Endothelial cell of umbilical vein (primary cell): ENCODE measurements around the gene SLC1A7. TPM values are rescaled to one million over a fixed set of nuclear protein-coding genes. Genes with fewer than 3 reads are reported as not detected.

ENCODE experiments used
- BruUV-seq: library from RNA; stranded (reverse); fragments of 400-500 nt; replicated peaks from 2 replicates; lab custom pipeline; 2021; lab: Mats Ljungman, UMichigan
- CTCF ChIA-PET: fragments of 300-600, 350-600 bp; sonication (Branson Sonifier 250); formaldehyde crosslinking; loops from one replicate; lab custom pipeline; 2021; ENCODE audit warnings: antibody characterized with exemption, inconsistent platforms; lab: Charles Lee
- POLR2A ChIA-PET: fragments of 300-600, 350-600 bp; sonication (Branson Sonifier 250); formaldehyde crosslinking; loops from one replicate; lab custom pipeline; 2021; ENCODE audit warnings: antibody characterized with exemption, inconsistent platforms; lab: Charles Lee
- DNase-seq: peaks from one replicate; pipeline ENCODE4 v3.0.0-alpha.2; 2011; ENCODE audit warnings: low read depth, low spot score
- FAIRE-seq: peaks from 2 replicates; lab custom pipeline; 2011; peaks lifted over from hg19 to GRCh38; lab: Jason Lieb, UNC
- H2AFZ ChIP-seq: 2 replicates; pipeline ENCODE4 v1.6.0; 2012; ENCODE audit warnings: low read depth, low read length, control low read depth, inconsistent platforms
- H3K27ac ChIP-seq: 2 replicates; pipeline ENCODE4 v1.5.1; 2011; ENCODE audit warnings: low read depth, mild to moderate bottlenecking, control low read depth, low read length, moderate library complexity; ENCODE audit not compliant: insufficient read depth
- H3K27me3 ChIP-seq, 2 experiments: 2 replicates each; pipeline versions ENCODE4 v1.6.0 to v1.6.1; 2011; ENCODE audit warnings: low read length in 2 of 2, mixed read lengths in 1 of 2; ENCODE audit not compliant: control insufficient read depth in 2 of 2, insufficient read depth in 2 of 2
- H3K36me3 ChIP-seq, 2 experiments: 2 replicates in 1 of 2; 3 replicates in 1 of 2; pipeline ENCODE4 v1.5.1; 2011; ENCODE audit warnings: low read length in 2 of 2, mild to moderate bottlenecking in 1 of 2, moderate library complexity in 1 of 2; ENCODE audit not compliant: control insufficient read depth in 2 of 2, insufficient read depth in 2 of 2; ENCODE audit errors: extremely low read depth in 1 of 2
- H3K4me1 ChIP-seq: 3 replicates; pipeline ENCODE4 v1.5.1; 2011; ENCODE audit warnings: mild to moderate bottlenecking, low read length; ENCODE audit not compliant: control insufficient read depth, insufficient read depth; ENCODE audit errors: extremely low read depth
- H3K4me2 ChIP-seq: 2 replicates; pipeline ENCODE4 v1.6.1; 2011; ENCODE audit warnings: low read length, control low read depth, mixed read lengths; ENCODE audit not compliant: insufficient read depth
- H3K4me3 ChIP-seq, 3 experiments: fragments of 200-600 bp in 1 of 3; sonication (generic), shearing (Covaris generic) in 1 of 3; replicated peaks in 1 of 3; 2 replicates each; pipeline ENCODE4 v1.5.1; 2011 to 2016; ENCODE audit warnings: control low read depth in 3 of 3, low read length in 3 of 3, mild to moderate bottlenecking in 2 of 3, inconsistent platforms in 1 of 3, low read depth in 1 of 3, moderate library complexity in 1 of 3; ENCODE audit not compliant: insufficient read depth in 1 of 3
- H3K79me2 ChIP-seq: 2 replicates; pipeline ENCODE4 v1.6.0; 2012; ENCODE audit warnings: low read length, inconsistent platforms; ENCODE audit not compliant: control insufficient read depth, insufficient read depth
- H3K9ac ChIP-seq: replicated peaks from 2 replicates; pipeline ENCODE3; 2011; ENCODE audit warnings: low read length, control low read depth; ENCODE audit not compliant: insufficient read depth; ENCODE audit errors: extremely low read depth
- H3K9me1 ChIP-seq: replicated peaks from 3 replicates; pipeline ENCODE4 v1.6.0; 2011; ENCODE audit warnings: mild to moderate bottlenecking, low read length; ENCODE audit not compliant: control insufficient read depth, insufficient read depth; ENCODE audit errors: extremely low read depth
- H3K9me3 ChIP-seq: replicated peaks from 2 replicates; pipeline ENCODE4 v1.5.1; 2012; ENCODE audit warnings: low read length, inconsistent platforms; ENCODE audit not compliant: control insufficient read depth, insufficient read depth
- H4K20me1 ChIP-seq: replicated peaks from 2 replicates; pipeline ENCODE3; 2011; ENCODE audit warnings: mild to moderate bottlenecking, low read length; ENCODE audit not compliant: control insufficient read depth, insufficient read depth; ENCODE audit errors: extremely low read depth
- CTCF ChIP-seq, 2 donors: IDR thresholded peaks; 1 replicate in 1 of 2; 2 replicates in 1 of 2; pipeline ENCODE4 v1.5.1; 2011; ENCODE audit warnings: low read length in 2 of 2, mild to moderate bottlenecking in 2 of 2, moderate library complexity in 2 of 2, control low read depth in 1 of 2, inconsistent platforms in 1 of 2, low read depth in 1 of 2; ENCODE audit not compliant: insufficient read depth in 1 of 2; ENCODE audit errors: extremely low read depth in 1 of 2
- EZH2 ChIP-seq: IDR thresholded peaks from 2 replicates; pipeline ENCODE4 v1.6.1; 2012; ENCODE audit warnings: borderline replicate concordance, low read depth, mild to moderate bottlenecking, moderate library complexity, low read length, inconsistent platforms; ENCODE audit not compliant: severe bottlenecking
- FOS ChIP-seq: IDR thresholded peaks from 2 replicates; pipeline ENCODE4 v1.6.1; 2011; ENCODE audit warnings: mild to moderate bottlenecking, low read length, moderate library complexity, borderline replicate concordance; ENCODE audit not compliant: insufficient read depth
- GATA2 ChIP-seq: IDR thresholded peaks from 2 replicates; pipeline ENCODE4 v1.7.0; 2011; ENCODE audit warnings: low read depth, mild to moderate bottlenecking, moderate library complexity, mixed read lengths, low read length; ENCODE audit not compliant: insufficient read length, insufficient read depth
- JUN ChIP-seq: IDR thresholded peaks from 2 replicates; pipeline ENCODE4 v1.6.1; 2011; ENCODE audit warnings: borderline replicate concordance, low read depth; ENCODE audit not compliant: insufficient read length, insufficient read depth
- MYC ChIP-seq: IDR thresholded peaks from one replicate; pipeline ENCODE4 v1.6.1; 2011; ENCODE audit warnings: mild to moderate bottlenecking, low read depth, low read length
- POLR2A ChIP-seq: IDR thresholded peaks from 2 replicates; pipeline ENCODE4 v1.6.1; 2012; ENCODE audit warnings: low read depth, mild to moderate bottlenecking, control low read depth, low read length
- POLR2AphosphoS5 ChIP-seq: IDR thresholded peaks from 2 replicates; pipeline ENCODE4 v1.6.1; 2012; ENCODE audit warnings: low read depth, mild to moderate bottlenecking, control low read depth, low read length, moderate library complexity; ENCODE audit not compliant: insufficient read depth
- dilution Hi-C: fragments of 300-500 bp; cut with MboI; formaldehyde crosslinking; loops from one replicate; pipeline ENCODE4 v1.15.0; 2019; ENCODE audit warnings: low sequenced_read_pairs; ENCODE audit not compliant: extremely low pct_ligation_motif_present
- intact Hi-C: fragments of 100-400 bp; cut with micrococcal nuclease; formaldehyde crosslinking; loops from one replicate; pipeline ENCODE4 v1.10.0; 2022
- polyA plus RNA-seq, 4 experiments: library from polyadenylated mRNA; depleted of rRNA in 3 of 4; stranded (reverse) in 3 of 4; unstranded in 1 of 4; fragments of >200 nt; gene quantifications; 2 replicates each; pipeline versions ENCODE4 v1.2.1 to v1.2.3, GENCODE V29; 2011 to 2012; ENCODE audit warnings: missing spikeins in 1 of 4
- total RNA-seq: library from RNA; stranded (reverse); gene quantifications from 2 replicates; pipeline ENCODE4 v1.2.3, GENCODE V29; 2021
- TF ChIP-seq, protein P1 (sequence below): IDR thresholded peaks from 2 replicates; pipeline ENCODE4 v1.6.1; 2011; ENCODE audit not compliant: insufficient read depth, insufficient read length

The SLC1A7 gene
- total and polyA plus RNA-seq, 2 donors (not counting 3 experiments of a cell fraction or from before 2014, with no cell fraction given), result not detected

GRCh38 chr1:53160924-53161378 lies 18.5 kb upstream of the SLC1A7 start:
- CTCF ChIA-PET, result interaction anchor here (1.0 to 1.1 kb wide), 2 partner anchors 20 to 21 kb away, joined by 3 to 5 read pairs; no protein-coding TSS in a partner anchor
- H4K20me1 ChIP-seq, result no peaks in the 10 kb centered on the region
- POLR2A ChIA-PET, result no interaction called here
- peaks cover 6 to 12% of the 10 kb centered on the region in 2 experiments for H3K27me3 ChIP-seq
- no peak overlapping the region for H3K4me2 ChIP-seq
- no peaks in the 10 kb centered on the region for H3K79me2 ChIP-seq
- FAIRE-seq, result no peak
- TF ChIP-seq POLR2AphosphoS5, result no peak
- TF ChIP-seq POLR2A, result no peak
- TF ChIP-seq, protein P1, sequence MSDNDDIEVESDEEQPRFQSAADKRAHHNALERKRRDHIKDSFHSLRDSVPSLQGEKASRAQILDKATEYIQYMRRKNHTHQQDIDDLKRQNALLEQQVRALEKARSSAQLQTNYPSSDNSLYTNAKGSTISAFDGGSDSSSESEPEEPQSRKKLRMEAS, result no peak
- TF ChIP-seq CTCF (IDR thresholded peaks at IDR 0.05; ENCODE audit: extremely low read depth in 1 of 2, insufficient read depth in 1 of 2, low read depth in 1 of 2, low read length in 2 of 2), result no peak
- no peak for TF ChIP-seq MYC
- TF ChIP-seq FOS, result no peak
- TF ChIP-seq JUN, result no peak
- no peak for TF ChIP-seq EZH2
- TF ChIP-seq GATA2, result no peak
- dilution Hi-C loops, result no loop called here
- intact Hi-C loops, result no loop called here
- no peak overlapping the region for H3K27ac ChIP-seq
- DNase-seq, result no peak
- H3K9me1 ChIP-seq, result no peaks in the 10 kb centered on the region
- H2AFZ ChIP-seq, result no peak overlapping the region
- no peaks in the 10 kb centered on the region for H3K9me3 ChIP-seq
- no peaks in the 10 kb centered on the region for H3K4me1 ChIP-seq
- no peak overlapping the region for H3K4me3 ChIP-seq
- H3K36me3 ChIP-seq, result no peaks in the 10 kb centered on the region
- H3K9ac ChIP-seq, result no peak overlapping the region
- BruUV-seq, result no TSS peak
